Spinal cord (tissue), 10 donors: ENCODE data around the gene MDK. TPM values are rescaled to one million over a fixed set of nuclear protein-coding genes. Genes with fewer than 3 reads are reported as not detected.

ENCODE experiments used
- DNase-seq, 6 donors: peaks; one replicate each; pipeline versions ENCODE4 v3.0.0 to v3.0.0-alpha.2; 2013 to 2015; ENCODE audit warnings: low spot score in 6 of 6, low read depth in 4 of 6
- H3K27ac ChIP-seq: one replicate; pipeline ENCODE4 v1.5.1; 2013; ENCODE audit warnings: low read depth, low read length, control low read depth
- H3K27me3 ChIP-seq: one replicate; pipeline ENCODE4 v1.6.1; 2013; ENCODE audit warnings: low read length; ENCODE audit not compliant: control insufficient read depth, insufficient read depth
- H3K36me3 ChIP-seq: one replicate; pipeline ENCODE4 v1.6.1; 2013; ENCODE audit warnings: low read length; ENCODE audit not compliant: control insufficient read depth, insufficient read depth
- H3K4me1 ChIP-seq: one replicate; pipeline ENCODE4 v1.6.1; 2013; ENCODE audit warnings: low read length; ENCODE audit not compliant: control insufficient read depth, insufficient read depth
- H3K4me3 ChIP-seq: one replicate; pipeline ENCODE4 v1.5.1; 2013; ENCODE audit warnings: low read depth, low read length, control low read depth
- H3K9me3 ChIP-seq: one replicate; pipeline ENCODE4 v1.6.1; 2013; ENCODE audit warnings: low read length; ENCODE audit not compliant: control insufficient read depth, insufficient read depth
- WGBS: methylation state at CpG from one replicate; pipeline ENCODE4 v1.1.5; 2013; ENCODE audit warnings: missing lambda C conversion rate; ENCODE audit not compliant: insufficient coverage; 5-methylcytosine and 5-hydroxymethylcytosine counted together
- polyA plus RNA-seq, 2 donors: library from polyadenylated mRNA; unstranded; fragments of 120-200 nt; gene quantifications; one replicate each; pipeline ENCODE4 v1.2.1, GENCODE V29; 2013; ENCODE audit not compliant: insufficient read length in 2 of 2
- total RNA-seq, 2 donors: library from RNA; depleted of rRNA in 1 of 2; stranded (reverse); fragments of 120-200 nt in 1 of 2; fragments of >200 nt in 1 of 2; gene quantifications; one replicate each; pipeline versions ENCODE4 v1.2.3 to v1.2.4, GENCODE V29; 2013 to 2014
- donor health status: healthy.

MDK gene
- total and polyA plus RNA-seq, 4 donors = 47.0 to 423 (median 259) TPM

- peak in 3 of 6 donors; percentile 40 to 87 (median 60) for DNase-seq
- WGBS = 1% methylated on average over 68 of the region's 71 CpGs
- H3K9me3 ChIP-seq = no peaks in the 10 kb centered on the region
- peaks cover 39% of the 10 kb centered on the region for H3K27me3 ChIP-seq
- H3K4me3 ChIP-seq = peak overlapping the region; percentile 40
- H3K36me3 ChIP-seq = peaks cover 19% of the 10 kb centered on the region
- H3K4me1 ChIP-seq = peaks cover 50% of the 10 kb centered on the region
- no peak overlapping the region for H3K27ac ChIP-seq
These were observed 11.2 kb downstream of the MDK start for GRCh38 chr11:46392421-46393230.

GRCh38 chr11:46393231-46393616 lies 11.8 kb downstream of the MDK start:
- 83% methylated on average over 1 of the region's 4 CpGs for WGBS
- Histone ChIP-seq H3K27me3 (peaks cover 33% of the 10 kb centered on the region), H3K27ac (no peak overlapping the region), H3K9me3 (no peaks in the 10 kb centered on the region), H3K4me3 (no peak overlapping the region), H3K36me3 (peaks cover 23% of the 10 kb centered on the region), H3K4me1 (peaks cover 44% of the 10 kb centered on the region)
- DNase-seq = no peak

GRCh38 chr11:46393759-46394158 lies 12.3 kb downstream of the MDK start:
- Histone ChIP-seq H3K27ac (no peak overlapping the region), H3K4me3 (no peak overlapping the region), H3K36me3 (peaks cover 23% of the 10 kb centered on the region), H3K9me3 (no peaks in the 10 kb centered on the region), H3K27me3 (peaks cover 28% of the 10 kb centered on the region), H3K4me1 (peaks cover 39% of the 10 kb centered on the region)
- WGBS = 81% methylated on average over 3 of the region's 4 CpGs
- DNase-seq = no peak

GRCh38 chr11:46397526-46397925 lies 16.1 kb downstream of the MDK start:
- no peak for DNase-seq
- H3K4me1 ChIP-seq = peaks cover 13% of the 10 kb centered on the region
- WGBS = 96% methylated on average over 18 of the region's 19 CpGs

GRCh38 chr11:46402957-46403902 lies 21.8 kb downstream of the MDK start:
- 81% methylated on average over 4 of the region's 6 CpGs for WGBS
- Histone ChIP-seq H3K27ac (no peak overlapping the region), H3K4me1 (no peaks in the 10 kb centered on the region), H3K4me3 (no peak overlapping the region), H3K36me3 (peaks cover 61% of the 10 kb centered on the region), H3K27me3 (no peaks in the 10 kb centered on the region), H3K9me3 (no peaks in the 10 kb centered on the region)
- DNase-seq = no peak

More at GRCh38 chr11:46397526-46397925, 16.1 kb downstream of the MDK start:
- no peaks in the 10 kb centered on the region for H3K9me3 ChIP-seq
- H3K36me3 ChIP-seq = peaks cover 42% of the 10 kb centered on the region
- H3K27ac ChIP-seq = no peak overlapping the region
- no peak overlapping the region for H3K4me3 ChIP-seq
- peaks cover 3% of the 10 kb centered on the region for H3K27me3 ChIP-seq

GRCh38 chr11:46404476-46405017 lies 23.1 kb downstream of the MDK start:
- Histone ChIP-seq H3K27ac (no peak overlapping the region), H3K27me3 (no peaks in the 10 kb centered on the region), H3K4me1 (peaks cover under 1% of the 10 kb centered on the region), H3K9me3 (no peaks in the 10 kb centered on the region), H3K4me3 (no peak overlapping the region), H3K36me3 (peaks cover 73% of the 10 kb centered on the region)
- DNase-seq = no peak
- 80% methylated on average over 1 of the region's 5 CpGs for WGBS

GRCh38 chr11:46407635-46408034 lies 26.2 kb downstream of the MDK start:
- DNase-seq = no peak
- Histone ChIP-seq H3K9me3 (no peaks in the 10 kb centered on the region), H3K27ac (no peak overlapping the region), H3K27me3 (no peaks in the 10 kb centered on the region), H3K4me3 (no peak overlapping the region), H3K36me3 (peaks cover 62% of the 10 kb centered on the region), H3K4me1 (peaks cover 7% of the 10 kb centered on the region)
- WGBS = 77% methylated on average over 10 of the region's 10 CpGs

GRCh38 chr11:46408407-46408986 lies 27.0 kb downstream of the MDK start:
- no peaks in the 10 kb centered on the region for H3K9me3 ChIP-seq
- H3K4me1 ChIP-seq = peaks cover 7% of the 10 kb centered on the region
- no peak overlapping the region for H3K27ac ChIP-seq
- H3K36me3 ChIP-seq = peaks cover 62% of the 10 kb centered on the region
- DNase-seq = no peak
- no peaks in the 10 kb centered on the region for H3K27me3 ChIP-seq
- 97% methylated on average over 5 of the region's 6 CpGs for WGBS
- H3K4me3 ChIP-seq = no peak overlapping the region

GRCh38 chr11:46410021-46410420 lies 28.6 kb downstream of the MDK start:
- Histone ChIP-seq H3K27ac (no peak overlapping the region), H3K4me1 (peaks cover 19% of the 10 kb centered on the region), H3K36me3 (peaks cover 62% of the 10 kb centered on the region), H3K27me3 (no peaks in the 10 kb centered on the region), H3K4me3 (no peak overlapping the region), H3K9me3 (no peaks in the 10 kb centered on the region)
- 50% methylated on average over 1 of the region's 5 CpGs for WGBS
- peak in 1 of 6 donors; percentile 44 for DNase-seq
